Activated CD4-positive, alpha-beta T cell treated with anti-CD3 and anti-CD28 coated beads, Interleukin-2, amount 50 U/mL, for 1 hour (primary cell): ENCODE results near the gene ZBTB46.
"Not testable (repeated sequence)": the region's sequence is repeated elsewhere in the genome, so short reads cannot be mapped to it uniquely, and the experiment has no call there.

Experiments
- DNase-seq: peaks from one replicate; pipeline ENCODE4 v3.0.0-alpha.2; 2020

Gene ZBTB46

DNA sequence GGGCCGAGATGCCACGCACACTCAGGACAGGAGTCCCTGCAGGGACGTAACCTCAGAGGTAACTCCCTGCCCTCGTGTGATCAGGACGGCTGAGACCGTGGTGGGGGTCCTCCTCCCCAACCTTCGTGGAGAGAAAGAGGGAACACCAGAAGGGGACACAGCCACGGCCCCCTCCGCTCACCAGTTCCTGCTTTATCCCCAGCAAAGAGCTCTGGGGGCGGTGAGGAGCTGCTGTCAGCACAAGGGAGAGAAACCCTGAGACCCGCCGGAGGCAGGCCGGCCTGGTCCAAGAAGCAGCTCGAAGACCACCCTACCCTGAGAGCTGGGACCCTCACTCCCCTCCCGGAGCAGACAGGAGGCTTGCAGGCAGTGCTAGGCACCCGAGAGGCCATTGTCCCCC, 47.1 kb downstream of the ZBTB46 start:
- DNase-seq, result no peak

DNA sequence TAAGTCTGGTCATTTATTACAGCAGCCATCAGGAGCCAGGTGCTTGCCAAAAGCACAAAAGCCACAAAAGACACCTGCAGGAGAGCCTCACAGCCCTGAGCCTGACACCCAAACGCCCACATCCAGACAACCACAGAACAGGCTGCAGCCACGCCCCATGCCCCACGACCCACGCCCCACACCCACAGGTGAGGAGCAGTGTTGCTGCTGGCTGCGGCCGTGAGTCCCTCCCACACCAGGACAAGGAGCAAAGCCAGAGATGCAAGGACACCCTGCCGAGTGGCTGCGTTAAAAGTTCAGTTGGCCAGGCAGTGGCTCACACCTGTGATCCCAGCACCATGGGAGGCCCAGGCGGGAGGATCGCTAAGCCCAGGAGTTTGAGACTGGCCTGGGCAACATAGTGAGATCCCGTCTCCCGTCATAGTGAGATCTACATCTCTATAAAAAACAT, 48.5 kb downstream of the ZBTB46 start:
- DNase-seq, result no peak

DNA sequence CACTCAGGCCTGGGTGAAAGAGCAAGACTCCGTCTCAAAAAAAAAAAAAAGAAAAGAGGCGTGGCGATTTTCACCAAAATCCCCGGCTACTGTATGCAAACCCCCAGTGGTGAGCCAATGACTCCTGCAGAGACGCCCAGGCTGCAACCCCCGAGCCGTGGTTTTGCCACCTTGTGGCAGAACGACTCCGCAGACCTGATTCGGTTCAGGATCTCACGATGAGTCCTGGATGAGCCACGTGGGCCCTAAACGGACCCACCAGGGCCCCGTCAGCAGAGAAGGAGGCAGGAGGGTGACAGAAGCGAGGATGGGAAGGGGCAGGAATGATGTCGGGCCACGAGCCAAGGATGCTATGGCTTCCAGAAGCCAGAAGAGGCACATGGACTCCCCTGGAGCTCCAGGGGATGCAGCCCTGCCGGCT, 49.0 kb downstream of the ZBTB46 start:
- DNase-seq, result peak; percentile 31

DNA sequence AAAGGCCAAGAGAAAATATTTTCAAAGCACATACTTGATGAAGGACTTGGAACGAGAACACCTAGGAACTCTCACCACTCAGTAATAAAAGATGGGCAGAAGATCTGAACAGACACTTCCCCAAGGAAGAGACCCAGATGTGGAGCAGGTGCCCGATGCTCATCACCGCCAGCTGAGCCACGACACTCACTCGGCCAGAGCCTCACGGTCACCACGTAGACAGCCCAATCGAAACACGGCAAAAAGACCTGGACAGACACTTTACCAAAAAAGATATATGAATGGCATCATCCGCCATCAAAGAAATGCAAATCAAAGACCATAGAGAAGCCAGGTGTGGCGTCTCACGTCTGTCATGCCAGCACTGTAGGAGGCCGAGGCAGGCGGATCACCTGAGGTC, 49.9 kb downstream of the ZBTB46 start:
- no peak for DNase-seq

DNA sequence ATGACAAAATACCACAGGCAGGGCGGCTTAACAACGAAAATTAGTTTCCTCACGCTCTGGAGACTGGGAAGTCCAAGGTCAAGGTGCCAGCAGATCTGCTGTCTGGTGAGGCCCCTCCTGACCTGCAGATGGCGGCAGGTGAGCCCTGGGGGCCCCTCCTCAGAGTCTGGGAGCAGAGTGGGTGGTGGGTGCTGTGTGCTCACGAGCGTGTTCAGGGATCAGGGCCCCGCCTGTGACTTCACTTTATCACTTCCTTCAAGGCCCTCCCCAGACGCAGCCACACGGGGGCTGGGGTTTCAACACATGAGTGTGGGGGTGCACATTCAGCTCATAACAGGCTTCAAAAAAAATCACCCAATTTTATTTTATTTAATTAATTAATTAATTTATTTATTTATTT, 52.2 kb downstream of the ZBTB46 start:
- no peak for DNase-seq

DNA sequence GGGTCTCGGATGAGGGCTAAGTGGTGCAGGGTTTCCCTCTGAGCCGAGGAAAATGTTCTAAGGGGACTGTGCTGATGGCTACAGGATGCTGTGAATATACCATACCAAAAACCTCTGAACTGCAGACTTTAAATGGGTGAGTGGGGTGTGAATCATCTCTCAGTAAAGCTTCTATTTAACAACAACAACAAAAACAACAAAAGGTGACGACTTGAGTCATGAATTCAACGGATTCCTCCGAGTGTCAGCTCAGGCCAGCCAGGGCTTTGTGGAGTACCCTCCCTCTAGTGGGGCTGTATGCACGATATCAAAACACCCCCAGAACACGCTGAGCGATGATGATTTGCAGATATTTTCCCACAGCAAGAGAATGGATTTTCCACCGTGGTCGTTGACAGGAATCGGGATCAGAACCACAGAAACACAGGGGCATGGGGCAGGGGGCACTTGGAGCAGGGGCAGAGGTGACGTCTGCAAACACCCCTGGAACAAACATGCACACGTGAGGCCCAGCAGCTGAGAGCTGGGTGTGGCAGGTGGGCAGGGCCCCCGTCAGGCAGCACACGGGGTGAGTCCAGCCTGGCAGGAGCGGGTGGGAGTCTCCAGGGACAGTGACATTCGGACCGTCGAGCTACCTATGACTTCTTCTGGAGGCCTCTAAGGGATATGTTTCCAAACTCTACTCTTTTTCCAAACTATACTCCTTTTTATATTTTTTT, 52.9 kb downstream of the ZBTB46 start:
- no peak for DNase-seq

DNA sequence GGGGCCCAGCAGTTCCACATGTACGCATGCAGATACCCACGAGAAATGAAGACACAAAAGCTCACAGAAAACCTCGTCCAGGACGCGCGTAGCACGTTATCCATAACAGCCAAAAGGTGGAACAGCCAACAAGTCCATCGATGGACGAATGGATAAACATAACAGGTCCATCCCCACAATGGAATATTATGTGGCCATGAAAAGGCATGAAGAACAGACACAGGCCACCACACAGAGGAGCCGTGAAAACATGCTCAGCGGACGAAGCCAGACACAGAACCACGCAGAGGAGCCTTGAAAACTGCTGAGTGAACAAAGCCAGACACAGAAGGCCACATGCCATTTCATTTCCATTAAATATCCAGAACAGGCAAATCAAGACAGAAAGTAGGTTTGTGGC, 53.5 kb downstream of the ZBTB46 start:
- DNase-seq, result no peak

DNA sequence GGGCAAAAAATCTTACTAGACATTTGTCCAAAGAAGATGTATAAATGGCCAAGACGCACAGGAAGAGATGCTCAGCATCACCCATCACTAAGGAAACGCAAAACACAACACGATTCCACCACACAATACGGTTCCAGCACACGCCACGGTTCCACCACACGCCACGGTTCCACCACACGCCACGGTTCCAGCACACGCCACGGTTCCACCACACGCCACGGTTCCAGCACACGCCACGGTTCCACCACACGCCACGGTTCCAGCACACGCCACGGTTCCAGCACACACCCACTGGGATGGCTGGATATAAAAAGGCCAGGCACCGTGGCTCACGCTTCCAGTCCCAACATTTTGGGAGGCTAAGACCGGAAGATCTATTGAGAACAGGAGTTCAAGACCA, 54.2 kb downstream of the ZBTB46 start:
- DNase-seq, result not testable (repeated sequence)

DNA sequence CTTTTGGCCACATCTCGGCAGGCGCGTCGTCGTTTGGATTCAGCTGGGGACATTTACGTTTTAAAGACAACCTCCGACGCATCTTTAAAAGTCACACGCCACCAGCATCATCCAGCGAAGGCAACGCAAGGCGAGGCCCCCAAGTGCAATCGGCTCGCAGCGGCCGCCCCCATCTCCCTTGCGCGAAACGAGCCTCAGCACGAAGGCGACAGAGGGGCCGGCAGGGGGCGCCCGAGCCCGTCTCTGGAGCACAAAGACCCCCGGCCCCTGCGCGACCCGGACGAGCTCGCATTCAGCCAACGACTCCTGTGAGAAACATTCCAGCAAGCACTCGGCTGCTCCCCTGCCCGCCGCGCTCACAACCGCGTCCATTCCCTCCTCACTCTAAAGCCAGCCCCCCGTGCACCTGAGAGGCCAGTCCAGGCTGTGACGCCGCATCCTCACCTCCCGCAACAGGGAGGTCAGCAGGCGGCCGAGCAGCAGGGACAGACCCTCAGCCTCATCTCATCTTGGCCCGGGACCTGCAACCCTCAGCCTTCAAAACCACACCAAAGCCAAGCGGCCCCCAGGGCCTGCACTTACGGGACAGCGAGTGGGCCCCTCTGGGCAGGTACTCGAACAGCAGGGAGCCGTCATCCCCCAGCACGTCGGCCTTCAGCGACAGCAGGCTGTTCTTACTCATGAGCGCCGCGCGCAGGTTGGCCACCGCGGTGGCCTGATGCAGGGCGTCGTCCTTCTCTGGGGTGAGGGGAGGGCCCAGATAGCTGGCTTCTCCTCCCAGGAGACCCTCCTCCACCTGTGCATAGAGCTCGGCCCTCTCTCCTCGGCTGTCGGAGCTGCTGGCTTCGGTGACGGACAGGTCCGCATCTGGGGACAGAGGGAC, 55.7 kb downstream of the ZBTB46 start:
- peak; percentile 14 for DNase-seq

DNA sequence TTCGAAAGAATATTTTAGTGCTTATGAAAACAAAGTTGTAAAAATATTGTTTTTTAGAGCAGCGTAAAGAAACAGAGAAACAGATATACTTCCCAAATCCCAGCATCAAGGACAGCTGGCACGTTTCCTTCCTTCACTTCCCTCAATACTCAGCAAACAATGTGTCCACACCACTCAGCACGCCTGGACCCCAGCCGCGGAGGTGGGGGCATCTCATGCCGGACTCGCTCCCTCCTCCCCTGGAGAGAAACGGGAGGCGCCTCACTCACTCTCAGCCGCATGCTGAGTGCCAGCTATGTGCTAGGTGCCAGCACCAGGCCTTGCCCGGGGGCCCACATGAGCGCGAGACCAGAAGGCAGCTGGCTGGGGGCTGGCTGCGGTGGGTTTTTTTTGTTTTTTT, 56.8 kb downstream of the ZBTB46 start:
- DNase-seq, result no peak

DNA sequence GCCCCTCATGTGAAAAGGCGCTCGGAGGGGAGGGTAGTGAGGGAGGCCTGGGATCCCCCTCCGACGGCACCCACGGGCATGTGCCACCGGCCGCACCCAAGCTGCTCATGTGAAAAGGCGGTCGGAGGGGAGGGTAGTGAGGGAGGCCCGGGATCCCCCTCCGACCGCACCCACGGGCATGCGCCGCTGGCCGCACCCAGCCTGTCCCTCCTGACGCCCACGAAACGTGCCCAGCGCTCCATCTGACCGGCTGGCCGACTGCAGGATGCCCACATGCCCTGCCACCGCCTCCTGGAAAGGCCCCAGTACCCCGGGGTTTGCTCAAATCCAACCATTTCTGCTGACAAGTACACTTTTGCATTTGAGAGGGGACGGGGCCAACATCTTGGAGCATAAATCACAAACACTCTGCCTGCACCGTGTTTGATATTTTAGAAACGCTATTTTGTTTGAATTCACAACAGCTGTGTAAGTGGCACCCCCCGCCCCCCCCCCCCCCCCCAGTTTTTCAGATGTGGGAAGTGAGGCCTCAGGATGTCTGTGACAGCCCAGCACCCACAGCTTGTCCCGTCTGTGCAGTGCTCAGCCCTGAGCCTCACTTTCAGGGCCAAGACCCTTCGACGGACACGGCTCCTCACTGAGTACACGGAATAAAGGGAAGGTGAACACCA, 57.4 kb downstream of the ZBTB46 start:
- no peak for DNase-seq

DNA sequence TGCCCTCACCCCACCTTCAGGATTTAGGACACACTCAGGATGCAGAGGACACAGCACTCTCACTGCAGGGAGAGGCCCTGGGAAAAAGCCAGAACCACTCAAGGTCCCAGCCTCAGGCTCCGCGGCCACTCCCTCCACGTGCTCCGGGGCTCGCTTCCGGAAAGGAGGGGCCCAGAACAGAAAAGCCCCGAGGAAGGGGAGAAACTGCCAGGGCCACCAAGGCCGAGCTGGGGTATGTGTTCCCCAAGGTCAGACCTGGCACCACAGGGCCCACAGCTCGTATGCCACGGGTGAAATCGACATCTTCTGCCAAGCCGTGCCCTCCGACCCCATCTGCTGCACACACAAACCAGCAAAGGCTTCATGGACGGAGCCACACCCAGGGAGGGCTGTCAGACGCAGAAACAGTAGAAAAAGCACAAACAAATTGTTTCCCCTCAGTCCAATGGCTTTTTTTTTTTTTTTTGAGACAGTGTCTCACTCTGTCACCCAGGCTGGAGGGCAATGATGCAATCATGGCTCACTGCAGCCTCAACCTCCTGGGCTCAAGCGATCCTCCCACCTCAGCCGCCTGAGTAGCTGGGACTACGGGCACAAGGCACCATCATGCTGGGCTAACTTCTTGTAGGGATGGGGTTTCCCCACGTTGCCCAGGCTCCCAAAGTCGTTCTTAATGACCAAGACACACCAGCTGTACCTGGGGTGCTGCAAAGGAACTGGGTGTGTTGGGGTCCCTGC, 58.1 kb downstream of the ZBTB46 start:
- DNase-seq, result no peak

DNA sequence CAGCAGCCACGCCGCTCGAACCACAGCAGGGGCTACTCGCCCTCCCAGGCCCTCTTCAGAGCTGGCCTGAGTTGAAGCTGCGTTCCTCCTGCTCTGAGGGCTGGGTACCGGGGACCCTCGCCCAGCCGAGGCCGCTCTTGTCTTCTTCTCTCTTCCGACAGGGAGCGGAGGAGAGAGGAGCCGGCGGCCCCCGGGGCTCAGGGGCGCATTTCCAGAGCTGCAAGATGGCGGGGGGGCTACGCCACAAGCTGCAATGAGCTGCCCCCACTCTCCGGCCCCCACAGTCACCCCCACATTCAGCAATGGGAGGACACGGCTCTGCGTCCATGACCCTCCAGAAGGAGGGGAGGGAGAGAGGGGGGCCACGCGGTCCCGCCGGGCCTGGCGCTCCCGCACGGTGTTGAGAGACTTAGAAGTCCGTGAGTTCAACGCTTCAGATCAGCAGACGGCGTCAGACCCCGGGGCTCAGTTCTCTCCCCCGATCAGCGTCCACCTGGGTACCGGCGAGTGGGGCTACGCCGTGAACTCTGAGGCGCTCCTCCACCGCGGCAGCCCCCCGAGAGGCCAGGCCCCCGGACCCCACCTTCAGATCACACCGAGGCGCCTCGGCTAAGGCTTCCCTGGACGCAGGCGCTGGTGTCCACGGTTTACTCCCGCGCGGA, 59.9 kb downstream of the ZBTB46 start:
- no peak for DNase-seq

DNA sequence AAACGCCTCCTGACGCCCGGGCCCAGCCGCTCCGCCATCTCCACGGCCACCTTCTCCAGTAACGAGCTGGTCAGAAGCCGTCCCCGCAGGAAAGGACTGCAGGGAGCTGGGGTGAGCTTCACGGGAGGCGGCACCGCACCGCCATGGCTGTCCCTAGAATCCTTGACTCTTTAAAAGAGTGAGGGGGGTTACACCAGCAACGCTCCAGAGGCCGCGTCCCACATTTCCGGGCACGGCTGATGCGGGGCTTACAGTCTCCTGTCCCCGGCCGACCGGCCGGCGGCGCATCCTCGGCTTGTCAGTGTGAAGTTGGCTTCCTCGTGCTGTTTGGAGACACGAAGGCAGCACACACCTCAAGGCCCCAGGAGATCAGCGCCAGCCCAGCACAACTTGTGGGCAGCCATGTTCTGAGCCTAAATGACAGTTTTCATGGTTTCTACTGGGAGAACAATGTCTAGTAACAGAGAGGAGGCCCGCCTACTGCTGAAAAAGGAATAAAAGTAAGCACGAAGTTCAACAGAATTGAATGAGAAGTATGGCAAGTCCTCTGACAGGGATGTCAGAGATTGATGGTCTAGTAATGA, 61.1 kb downstream of the ZBTB46 start:
- no peak for DNase-seq

DNA sequence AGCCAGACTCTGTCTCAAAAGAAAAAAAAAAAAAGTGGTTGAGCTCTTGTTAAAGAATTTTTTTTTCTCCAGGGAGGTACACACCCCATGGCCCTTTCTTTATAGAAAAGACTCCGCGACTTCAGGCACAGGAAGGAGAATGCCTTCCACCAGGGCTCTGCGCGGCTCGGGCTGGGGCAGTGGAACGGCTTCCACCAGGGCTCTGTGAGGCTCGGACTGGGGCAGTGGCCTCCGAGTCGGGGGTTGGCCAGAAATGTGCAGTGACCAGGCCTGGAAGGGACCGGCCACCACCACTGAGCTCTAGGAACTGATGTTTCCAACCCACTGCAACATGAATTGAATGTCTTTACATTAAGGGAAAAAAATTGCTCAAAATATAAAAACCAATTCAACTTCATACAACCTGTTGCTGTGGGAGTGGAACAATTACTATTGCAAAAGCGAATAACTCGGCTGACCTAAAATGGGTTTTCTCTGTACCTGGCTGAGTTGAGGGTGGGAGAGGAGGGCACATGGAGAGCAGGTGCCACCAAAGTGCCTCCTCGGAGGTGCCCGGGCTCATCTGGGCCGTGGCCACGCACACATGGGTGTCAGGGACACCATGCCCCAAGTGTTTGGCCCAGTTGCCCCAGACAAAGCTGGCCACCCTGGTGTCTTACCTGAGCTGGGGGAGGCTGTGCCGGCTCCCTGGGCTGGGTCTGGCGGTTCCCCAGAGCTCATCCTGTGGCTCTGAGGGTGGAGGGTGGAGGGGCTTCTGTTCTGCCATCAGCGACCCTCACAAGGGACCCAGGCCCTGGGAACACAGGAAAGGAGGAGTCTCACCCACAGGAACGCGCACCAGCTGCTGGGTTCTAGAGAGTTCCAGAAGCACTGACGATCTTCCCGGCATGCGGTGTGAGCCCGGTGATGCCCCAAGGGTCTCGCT, 62.2 kb downstream of the ZBTB46 start:
- DNase-seq, result no peak

DNA sequence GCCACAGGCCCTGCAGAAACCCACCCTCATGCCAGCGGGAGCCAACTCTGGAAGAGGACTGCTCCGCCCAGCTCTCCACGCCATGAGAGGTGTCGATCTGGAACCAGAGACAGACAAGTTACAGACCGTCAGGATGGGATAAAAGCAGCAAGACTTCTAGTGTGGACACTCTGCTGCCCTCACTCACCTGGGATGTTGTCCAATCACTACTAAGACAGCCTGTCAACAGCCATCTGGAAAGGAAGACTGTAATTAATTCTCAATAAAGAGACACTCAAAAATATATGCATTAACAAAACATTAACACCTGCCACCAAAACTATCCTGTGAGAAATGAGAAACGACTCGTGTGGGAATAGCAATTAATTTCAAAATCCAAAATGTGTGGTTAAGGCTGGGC, 63.2 kb downstream of the ZBTB46 start:
- no peak for DNase-seq

DNA sequence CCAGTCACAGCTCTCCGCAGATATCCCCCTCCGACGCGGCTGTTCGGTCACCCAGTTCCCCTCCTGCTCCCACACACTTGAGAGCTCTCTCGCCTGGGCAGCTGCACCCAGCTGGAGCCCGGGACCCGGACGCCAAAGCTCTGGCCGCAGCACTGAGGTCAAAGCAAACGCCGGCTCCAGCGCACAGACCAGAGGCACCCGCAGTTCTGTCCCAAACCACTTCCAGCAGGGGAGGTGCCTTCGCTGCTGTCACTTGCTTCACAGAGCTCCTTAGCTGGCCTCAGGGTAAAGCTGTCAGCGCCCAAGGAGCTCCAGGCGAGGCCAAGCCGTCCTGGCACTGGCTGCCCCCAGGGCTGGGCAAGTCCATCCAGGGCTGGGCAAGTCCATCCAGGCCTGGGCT, 63.6 kb downstream of the ZBTB46 start:
- no peak for DNase-seq

DNA sequence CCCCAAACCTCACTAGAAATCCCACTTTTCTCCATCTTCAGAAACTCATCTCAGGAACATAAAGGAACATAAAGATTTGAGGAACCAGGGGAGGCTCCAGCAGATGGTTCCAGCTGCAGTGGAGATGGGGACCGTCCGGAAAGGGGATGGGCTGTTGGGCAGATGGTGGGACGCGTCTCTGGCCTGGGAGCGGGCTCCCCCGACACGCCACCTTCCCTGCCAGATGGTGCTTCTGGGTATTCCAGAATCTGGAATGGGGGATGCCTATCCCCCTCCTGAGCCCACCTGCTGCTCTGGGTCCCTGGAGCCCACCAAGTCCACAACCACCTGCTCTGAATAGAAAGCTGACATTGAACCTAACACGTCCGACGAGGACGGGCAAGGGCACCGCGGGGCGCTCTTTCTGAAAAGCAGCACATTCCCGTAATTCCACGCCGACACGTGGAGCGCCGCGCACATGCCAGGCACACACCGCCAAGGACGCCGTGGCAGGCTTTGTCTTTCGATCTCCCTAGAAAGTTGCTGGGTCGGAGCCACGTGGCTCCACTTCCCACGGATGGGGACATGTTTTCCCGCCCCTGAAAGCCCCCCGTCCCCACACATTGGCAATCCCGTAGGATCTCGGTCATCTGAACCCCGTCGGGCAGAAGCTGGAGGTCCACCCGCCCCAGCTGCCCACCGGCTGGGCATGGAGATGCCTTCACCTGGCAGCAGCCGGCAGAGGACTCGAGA, 64.2 kb downstream of the ZBTB46 start:
- no peak for DNase-seq

DNA sequence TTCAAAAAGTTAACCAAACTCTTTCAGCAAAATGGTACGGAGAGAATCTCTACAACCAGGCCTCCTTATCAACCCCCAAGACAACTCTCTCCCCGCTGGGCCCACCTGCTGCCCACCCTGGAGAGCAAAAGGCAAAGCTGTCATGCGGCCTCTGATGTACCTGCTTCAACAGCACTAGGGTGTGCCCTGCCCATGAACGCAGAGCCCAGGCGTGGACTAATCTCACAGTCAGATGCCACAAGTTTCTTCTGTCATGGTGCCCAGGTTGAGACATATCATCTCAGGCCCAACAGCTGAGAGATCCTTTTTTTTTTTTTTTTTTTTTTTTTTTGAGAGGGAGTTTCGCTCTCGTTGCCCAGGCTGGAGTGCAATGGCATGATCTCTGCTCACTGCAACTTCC, 65.2 kb downstream of the ZBTB46 start:
- no peak for DNase-seq
